GM18508 (cell line): ENCODE data around the gene KIF6.

ENCODE experiments used
- ATAC-seq: cut with Tn5 transposase; IDR thresholded peaks from one replicate; pipeline ENCODE4 v1.9.1; 2021; ENCODE audit warnings: moderate number of reproducible peaks; ENCODE audit not compliant: insufficient read depth, unreplicated experiment

KIF6 gene

DNA sequence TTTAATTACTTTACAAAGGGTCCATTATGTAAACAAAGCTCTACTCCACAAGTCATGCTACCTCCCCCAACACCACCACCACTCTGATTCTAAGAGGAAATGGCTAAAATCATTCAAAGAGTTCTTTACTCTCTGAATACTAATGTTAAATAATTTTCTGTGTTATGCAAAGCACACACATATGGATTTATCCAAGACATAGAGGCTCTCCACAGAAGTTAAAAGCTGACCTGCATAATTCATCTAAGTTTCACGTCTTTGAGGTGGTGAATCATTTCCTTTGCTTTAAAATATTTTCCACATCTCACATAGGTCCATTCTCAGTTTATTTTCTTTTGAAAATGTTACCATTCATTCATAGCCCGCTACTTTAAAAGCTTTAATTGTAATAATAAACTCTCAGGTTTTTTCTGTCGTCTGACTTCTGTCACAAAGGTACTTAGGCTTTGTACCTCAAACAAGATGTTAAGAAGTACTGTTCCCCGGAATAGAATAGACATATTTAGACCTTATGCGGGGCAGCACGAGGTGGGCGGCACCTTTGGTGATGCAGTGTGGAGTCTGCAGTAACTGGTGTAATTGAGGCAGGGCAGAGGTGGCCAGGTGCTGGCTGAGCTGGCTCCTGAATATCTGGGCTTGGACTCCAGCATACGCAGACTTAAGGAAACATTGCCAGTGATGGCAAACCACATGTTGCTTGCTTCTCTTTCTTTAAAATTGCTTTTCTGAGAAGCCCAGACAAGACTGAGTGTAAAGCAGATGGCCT, 55.8 kb downstream of the KIF6 start:
- ATAC-seq: no peak

DNA sequence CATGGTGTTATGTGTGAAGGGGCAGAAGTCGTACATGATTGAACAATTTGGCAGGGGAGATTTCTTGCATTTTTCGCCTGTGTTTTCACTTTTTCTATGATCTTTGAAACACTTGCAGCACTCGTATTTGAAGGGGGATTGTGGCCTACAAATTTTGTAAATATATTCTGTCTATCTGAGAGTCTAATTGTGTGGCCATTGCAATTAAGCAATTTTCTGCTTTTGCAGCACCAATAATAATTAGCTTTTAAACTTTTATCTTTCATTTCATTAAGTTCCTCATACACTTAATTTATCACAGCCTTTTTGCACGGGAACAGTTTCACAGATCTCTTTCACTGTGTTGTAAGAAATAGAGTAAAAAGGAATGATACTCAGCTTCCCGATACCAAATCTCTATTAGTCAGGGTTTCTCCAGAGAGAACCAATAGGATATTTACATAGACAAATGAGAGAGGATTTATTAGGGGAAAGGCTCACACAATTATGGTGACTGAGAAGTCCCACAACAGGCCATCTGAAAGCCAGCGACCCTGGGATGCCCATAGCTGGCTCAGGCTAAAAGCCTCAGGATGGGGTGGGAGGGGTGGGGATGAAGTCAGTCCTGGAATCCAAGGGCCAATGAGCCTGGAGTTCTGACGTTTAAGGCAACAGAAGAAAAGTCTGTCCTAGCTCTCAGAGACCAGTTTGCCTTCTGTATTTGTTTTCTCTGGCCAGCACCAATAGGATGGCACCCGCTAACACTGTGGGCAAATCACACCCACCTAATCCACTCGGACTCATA, 58.3 kb downstream of the KIF6 start:
- ATAC-seq: no peak

DNA sequence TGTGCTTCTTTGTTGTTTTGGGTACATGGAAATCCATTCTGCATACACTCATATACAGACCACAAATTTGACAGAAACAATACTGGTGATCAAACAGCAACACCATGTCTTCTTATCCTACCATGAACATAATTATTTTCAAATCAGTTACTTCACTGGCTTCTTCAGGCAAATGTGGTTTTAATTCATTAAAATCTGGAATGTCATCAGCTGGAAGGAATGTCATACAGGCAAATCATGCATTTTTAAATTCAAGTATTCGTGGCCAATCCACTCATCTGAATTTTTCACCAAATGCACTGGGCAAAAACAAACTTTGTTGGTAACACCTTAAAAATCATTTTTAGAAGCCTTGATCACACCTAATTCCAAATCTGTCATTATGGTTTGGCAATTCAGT, 59.3 kb downstream of the KIF6 start:
- no peak for ATAC-seq

DNA sequence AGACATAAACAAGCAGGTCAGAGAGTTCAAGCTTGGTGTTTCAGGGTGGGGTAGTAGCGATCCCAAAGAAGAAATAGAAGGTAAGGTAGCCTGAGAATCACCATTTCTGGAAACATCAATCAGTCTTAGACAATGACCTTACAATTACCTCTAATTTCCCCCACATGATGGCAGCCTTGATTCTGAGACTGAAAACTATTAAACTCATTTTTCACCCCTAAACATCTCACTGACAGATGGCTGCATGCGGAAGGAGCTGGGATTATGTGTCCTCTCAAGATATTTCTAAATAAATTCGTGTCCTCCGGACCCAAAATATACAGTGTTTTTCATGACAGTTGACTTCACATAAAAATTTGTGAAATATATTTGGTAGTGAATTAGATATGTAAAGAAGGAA, 61.0 kb downstream of the KIF6 start:
- ATAC-seq: no peak

DNA sequence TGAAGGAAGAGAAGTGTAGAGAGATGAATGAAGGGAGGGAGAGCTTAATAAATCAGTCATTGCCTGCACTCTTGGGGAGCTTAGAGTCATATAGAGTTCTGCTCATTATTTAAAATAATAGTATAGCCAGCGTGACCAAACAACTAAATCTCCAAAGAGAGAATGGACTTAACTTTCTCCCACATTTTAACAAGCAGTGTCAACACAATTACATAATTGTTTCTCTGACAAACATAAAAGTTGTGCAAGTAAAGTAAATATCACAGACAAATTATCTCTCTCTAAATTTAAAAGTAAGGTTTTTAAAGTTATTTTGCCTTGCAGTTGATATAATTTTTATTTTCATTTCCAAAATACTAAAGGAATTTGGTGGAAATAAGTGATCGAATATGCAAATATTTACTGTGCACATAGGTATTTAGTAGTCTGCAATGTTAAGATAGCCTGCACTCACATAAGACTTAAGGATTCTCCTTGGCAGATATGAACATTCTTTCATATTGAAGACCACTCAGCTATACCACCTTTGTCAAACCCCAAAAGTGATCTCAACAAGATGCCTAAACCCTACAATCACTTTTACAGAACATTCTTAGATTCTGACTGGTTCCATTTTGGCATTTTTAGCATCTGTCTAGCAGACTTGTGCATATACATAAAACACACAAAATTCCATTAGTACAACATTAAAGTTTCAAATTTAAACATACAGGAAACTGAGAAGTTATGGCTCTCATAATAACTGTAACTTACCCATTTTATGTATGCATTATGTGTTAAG, 67.7 kb downstream of the KIF6 start:
- ATAC-seq: no peak

DNA sequence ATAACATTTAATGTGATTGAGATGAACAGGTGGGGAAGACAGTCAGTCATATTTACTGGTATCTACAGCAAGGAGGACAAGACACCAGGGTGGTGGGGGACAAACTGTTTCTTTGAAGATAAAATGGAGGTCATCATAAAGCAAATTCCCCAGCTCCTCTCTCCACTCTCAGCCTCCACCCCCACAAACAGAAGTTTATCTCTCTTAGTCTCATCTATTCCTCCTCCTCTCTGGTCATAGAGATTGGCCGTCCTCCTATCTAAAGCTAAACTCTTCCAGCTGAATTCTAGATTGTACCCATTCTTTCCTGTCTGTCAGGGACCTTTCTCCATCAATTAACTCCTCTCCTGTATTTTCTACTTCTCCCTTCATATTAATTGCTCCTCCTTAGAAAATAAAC, 71.1 kb downstream of the KIF6 start:
- ATAC-seq: no peak

DNA sequence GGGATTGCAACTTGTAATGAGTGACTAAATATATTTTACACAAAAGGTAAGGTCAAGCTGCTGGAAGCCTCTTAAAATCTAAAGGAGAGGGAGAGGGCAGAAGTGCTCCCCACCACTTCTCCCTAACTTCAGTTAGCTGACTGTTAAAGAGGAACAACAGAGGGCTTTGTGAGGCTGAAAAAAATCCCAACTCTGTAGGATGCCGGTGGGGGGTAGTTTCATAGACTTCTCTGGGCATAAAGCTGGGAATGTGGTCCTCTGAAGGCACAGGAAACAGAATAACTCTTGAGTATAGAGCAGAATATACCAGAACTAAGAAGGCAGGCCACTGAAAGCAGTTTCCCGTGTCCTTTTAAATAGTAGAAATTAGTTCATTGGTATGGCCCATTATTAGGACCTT, 71.6 kb downstream of the KIF6 start:
- no peak for ATAC-seq

DNA sequence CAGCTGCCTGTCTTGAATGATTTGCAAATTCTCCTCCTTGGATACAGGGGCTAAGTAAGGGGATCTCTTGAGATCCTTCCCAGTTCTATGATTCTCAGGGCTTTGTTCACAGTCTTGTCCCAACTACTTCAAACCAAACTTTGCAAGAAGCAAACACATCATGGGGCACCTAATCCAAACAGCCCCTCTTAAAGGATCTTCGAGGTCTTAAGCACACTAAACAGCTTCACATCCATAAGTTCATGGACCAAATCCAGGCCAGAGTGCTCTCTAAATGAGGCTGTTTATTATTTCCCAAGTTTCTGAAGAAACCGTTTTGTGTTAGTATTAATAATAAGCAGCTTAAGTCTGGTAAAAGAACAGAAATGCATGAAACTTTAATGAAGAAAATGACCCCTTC, 75.2 kb downstream of the KIF6 start:
- no peak for ATAC-seq

DNA sequence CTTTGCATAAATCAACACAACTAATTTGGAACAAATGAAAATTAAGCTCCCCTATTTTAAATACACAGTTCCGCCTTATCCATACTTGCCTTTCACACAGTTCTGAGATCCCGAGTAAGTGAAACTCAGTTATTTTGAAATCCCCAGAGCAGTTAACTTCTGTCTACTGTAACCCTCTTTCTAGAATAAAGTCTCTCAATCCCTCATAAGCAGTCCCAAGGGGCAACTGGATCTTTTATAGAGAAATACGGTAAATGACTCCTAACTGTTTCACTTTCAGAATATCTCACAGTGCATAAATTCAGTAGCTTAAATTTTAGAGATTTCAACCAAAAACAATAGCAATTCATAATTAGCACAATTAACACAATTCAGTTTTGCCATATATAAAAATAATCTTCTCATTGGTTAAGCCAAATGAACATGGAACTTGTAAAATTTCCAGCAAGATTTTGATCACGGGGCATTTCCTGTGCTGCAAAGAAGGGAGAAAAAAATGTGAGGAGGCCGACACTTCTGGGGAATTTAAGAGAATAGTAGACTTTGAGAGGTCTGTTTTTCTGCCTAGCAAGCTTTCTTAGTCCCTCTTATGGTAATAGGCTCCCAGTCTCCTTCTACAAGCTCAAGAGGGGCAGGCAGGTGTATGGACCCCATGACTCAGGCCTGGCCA, 78.3 kb downstream of the KIF6 start:
- ATAC-seq: no peak

DNA sequence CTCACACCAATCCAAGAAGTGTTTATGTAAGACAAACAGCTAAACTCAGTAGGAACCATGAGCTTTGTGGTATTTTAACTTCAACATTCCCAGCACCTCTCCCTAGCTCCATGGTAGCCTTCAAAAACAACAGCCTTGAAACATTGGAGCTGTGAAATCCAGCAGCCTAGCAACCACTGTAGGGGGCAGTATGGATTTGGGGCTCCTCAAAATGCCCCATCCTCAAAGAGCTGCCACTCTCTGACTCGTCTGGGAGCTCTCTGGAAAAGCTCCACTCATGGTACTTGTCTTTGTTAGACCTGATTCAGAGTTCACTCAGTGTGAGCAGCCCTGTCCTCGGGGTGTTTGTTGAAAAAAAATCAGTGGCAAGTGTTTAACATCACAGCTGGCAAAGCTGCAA, 82.9 kb downstream of the KIF6 start:
- ATAC-seq: no peak

DNA sequence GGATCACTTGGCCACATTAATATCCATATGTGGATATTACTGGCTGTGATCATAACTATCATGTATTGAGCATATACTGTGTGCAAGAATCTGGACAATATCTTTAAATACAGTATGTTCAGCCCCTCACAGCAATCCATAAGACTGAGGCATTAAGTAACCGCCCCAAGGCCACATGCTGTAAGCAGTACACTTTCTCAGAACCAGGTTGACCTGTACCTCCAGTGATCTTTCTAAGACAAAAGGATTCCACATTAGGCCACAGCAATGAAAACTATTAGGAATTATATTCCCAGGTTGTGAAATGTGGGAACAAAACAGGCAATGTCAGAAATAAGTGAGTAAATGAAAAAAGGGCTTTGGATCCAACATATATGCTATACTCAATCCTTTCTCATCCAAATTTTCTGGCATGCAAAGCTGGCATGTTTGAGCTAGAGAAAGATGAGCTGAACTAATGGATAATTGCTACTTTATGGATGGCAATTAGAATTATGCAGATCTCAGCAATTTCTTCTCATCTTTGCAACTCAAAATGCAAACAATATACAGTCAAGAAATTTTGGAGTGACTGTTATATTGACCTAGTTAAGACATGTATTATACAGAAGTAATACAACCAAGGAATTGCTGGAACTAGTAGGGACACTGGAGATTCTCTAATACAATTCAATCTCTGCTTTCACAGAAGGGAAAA, 86.9 kb downstream of the KIF6 start:
- ATAC-seq: no peak

DNA sequence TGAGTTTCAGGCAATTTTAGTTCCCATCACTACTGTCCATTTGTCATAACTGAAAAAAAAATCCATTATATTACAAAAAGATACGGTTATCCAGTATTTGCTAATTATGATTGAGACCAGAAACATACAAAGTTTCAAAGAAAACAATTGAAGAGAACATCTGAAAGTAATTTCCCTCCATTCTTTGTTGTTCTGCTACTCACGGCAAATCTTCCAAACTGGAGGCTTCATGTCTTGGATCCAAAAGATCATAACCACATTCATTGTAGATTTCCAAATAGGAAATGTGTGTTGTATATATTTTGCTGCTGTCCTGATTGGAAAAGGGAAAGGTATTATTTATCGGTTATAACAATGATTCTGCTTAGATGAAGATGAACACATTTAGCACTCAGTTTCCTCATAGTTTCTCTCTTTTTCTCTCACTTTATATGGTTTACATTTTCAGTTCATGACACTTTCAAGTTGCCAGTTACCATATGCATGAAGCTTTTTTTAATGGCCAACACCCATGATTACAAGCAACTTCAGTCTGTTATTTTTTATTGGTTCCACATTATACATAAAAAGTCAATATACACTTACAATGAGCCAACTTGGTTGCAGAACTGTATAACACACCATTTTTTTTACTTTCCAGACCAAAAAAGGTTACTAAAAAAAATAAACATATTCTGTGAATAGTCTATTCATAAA, 90.4 kb downstream of the KIF6 start:
- no peak for ATAC-seq

DNA sequence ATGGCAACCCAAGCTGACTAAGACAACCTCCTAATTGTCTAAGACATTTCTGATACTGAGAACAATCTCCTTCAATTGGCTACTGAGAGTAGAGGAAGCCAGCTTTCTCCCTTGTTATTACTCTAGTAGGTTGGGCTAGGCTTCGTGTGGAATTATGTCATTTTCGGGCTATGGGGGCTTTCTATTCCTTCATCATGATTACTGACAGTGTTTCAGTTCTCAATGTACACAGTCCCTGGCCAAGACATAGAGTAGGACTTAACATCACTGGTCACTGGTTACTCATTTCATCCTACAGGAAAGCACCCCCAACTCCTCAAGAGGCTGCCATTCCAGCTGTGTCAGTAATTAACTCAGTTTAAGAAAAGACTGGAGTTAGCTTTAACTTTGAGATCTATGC, 100.0 kb downstream of the KIF6 start:
- ATAC-seq: no peak

DNA sequence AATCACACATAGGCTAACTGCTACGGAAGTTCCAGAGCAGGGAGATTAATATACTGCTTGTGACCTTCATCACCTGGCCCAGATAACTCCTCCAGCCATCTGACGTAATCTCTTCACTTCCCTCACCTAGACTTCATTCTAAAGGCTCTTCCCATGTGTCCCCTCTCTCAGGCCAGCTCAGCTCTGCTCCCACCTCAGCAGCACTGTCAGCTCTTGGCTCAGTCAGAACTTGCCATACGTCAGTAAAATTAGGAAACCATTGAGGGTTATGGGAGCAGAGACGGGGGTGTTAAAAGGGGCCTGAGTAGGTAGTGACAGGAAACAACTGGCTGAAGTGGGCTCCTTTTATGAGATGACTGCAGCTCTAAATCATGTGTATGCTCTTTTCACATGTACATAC, 101.5 kb downstream of the KIF6 start:
- ATAC-seq: no peak

DNA sequence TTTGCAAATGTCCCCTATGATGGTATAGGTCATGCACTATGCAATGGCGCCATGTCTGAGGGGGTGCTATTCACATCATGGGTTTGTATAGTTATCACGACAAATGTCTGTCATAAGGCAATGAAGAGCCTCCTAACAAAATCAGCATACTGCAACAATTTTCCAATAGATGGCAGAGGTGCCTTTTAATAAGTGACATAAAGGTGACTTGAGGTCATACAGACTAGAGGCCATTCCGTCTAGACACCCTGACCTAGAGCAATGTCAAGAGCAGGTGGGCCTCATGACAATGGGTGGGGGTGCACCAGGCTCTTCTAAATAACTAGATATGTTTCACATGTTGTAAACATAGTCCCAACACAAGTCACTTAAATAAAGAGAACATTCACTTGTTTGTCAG, 107.7 kb downstream of the KIF6 start:
- no peak for ATAC-seq

DNA sequence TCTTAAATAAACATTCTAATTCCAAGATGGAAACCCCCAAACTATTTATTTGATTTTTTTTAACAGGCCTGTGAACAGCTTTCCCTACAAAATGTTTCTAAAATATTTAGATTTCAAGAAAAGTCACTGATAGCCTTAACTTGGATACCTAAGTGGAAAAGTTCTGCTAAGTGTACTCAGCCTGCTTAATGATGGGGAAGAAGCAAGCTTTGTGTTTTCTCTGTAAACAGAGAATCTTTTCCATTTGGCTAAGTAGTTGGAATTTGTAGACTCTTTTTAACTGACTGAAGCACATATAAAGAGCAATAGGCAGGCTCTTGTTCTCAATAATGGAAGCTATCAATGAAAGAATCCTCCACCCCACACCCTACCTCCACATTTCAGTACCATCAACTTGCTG, 108.2 kb downstream of the KIF6 start:
- no peak for ATAC-seq

DNA sequence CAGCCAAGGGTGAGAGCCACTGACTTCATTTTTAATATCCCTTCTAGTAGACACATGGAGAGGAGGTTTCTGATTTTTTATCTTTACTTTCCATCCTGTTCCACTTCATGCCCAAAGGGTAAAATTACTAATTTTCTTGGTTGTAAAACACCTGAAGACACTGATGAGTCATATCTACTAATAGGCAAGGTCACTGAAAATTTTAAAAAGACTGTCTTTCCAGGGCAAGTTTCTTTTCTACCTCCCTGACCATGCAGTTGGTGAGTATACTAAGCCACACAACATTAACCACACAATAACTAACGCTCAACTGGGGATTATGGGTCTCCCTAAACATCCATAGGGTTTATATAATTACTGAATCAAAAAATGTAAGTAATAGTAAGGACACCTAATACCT, 109.6 kb downstream of the KIF6 start:
- no peak for ATAC-seq

DNA sequence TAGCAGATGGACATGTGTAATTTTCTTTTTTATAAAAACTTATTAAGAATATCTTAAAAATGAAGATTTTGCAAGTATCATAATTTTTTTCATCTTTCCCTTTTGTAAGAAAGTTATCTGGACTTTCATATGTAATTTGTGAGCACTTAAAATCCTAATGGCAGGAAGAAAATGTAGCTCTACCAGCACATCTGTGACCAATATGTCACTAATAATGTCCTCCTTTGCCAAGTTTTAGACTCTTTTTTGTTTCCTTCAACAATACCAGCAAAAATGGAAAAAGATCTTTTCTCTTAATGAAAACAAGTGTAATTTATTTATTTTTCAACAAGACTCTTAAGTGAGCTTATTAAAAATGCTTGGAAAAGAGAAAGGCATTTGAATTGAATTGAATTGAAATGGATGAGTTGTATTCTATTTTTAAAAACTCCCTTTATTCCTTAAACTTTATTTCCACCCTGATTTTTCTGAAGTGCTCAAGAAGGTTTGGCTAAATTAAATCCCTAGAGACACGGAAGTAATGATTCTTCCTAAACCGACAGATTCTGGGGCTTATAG, 110.7 kb downstream of the KIF6 start:
- ATAC-seq: no peak

DNA sequence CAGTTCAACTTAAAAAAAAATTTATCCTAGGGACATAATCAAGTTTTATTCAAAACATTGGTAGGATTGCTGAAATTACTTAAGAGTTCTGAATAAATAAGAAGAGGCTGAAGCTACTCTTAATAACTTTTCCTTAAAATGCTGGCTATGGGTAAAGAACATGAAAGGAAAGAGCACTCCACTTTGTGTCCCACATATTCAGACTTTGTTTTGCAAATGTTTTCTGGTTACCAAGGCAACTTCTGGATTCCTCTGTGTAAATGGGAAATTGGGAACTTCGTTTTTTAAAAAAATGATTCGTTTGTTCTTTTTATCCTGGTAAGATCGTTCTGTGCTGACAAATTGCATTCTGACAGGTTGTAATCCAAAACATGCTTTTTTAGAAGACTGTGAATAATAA, 115.0 kb downstream of the KIF6 start:
- ATAC-seq: no peak
